ENCODE results near the gene CCL7. TPM values are rescaled to one million over a fixed set of nuclear protein-coding genes. Genes with fewer than 3 reads are reported as not detected.

Gene CCL7
- total and polyA plus RNA-seq, 2 of the 4 experiments (the other 2 are of a cell fraction) = 0.18 to 0.58 TPM

DNA sequence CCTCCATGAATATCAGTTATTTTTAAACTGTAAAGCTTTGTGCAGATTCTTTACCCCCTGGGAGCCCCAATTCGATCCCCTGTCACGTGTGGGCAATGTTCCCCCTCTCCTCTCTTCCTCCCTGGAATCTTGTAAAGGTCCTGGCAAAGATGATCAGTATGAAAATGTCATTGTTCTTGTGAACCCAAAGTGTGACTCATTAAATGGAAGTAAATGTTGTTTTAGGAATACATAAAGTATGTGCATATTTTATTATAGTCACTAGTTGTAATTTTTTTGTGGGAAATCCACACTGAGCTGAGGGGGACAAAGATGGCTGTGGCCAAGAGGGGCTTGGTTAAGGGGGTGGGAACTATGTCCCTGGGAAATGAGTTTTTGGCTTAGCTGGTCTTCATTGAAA is 17.9 kb downstream of the CCL7 start:
- Histone ChIP-seq H2BK5ac (ENCODE audit: low read depth, low read length, poor library complexity, severe bottlenecking) (no peak overlapping the region), H2AK9ac (replicated peaks; ENCODE audit: low read depth, low read length, poor library complexity) (no peak overlapping the region), H3K23ac (ENCODE audit: low read depth, low read length) (no peak overlapping the region), H3K4me1 (ENCODE audit: control insufficient read depth, insufficient read depth, low read length) (no peaks in the 10 kb centered on the region; the same call in 1 of the 2 replicates), H2BK20ac (ENCODE audit: low read depth, low read length) (no peak overlapping the region), H3K36me3 (ENCODE audit: control insufficient read depth, insufficient read depth, low read length) (no peaks in the 10 kb centered on the region), H3K4me3 (ENCODE audit: insufficient read depth, low read depth, low read length) (no peak overlapping the region), H2BK15ac (ENCODE audit: low read depth, low read length) (no peak overlapping the region), H4K20me1 (ENCODE audit: insufficient read depth, low read length) (no peaks in the 10 kb centered on the region), H3K27ac (ENCODE audit: insufficient read depth, low read length) (no peak overlapping the region), H3K27me3 (ENCODE audit: control insufficient read depth, insufficient read depth, low read length) (peaks cover 11% of the 10 kb centered on the region), H3K56ac (ENCODE audit: extremely low read depth, insufficient read depth, low read length) (no peak overlapping the region), H3K4me2 (ENCODE audit: low read depth, low read length) (no peak overlapping the region), H3K9me1 (ENCODE audit: insufficient read depth, low read length) (no peaks in the 10 kb centered on the region), H2AK5ac (ENCODE audit: low read depth, low read length) (no peak overlapping the region), H4K8ac (ENCODE audit: low read depth in 2 of 2, low read length in 2 of 2) (no peak overlapping the region), H3K14ac (replicated peaks; ENCODE audit: low read depth, low read length) (no peak overlapping the region), H4K5ac (ENCODE audit: low read depth, low read length) (no peak overlapping the region), H3K9ac (ENCODE audit: low read depth, low read length) (no peak overlapping the region), H4K91ac (ENCODE audit: insufficient read depth, low read depth, low read length) (no peak overlapping the region), H2AFZ (replicated peaks; ENCODE audit: low read length, poor library complexity) (no peak overlapping the region), H3K4ac (ENCODE audit: low read depth, low read length) (no peak overlapping the region), H3K79me1 (ENCODE audit: low read depth in 1 of 2, low read length in 2 of 2) (no peaks in the 10 kb centered on the region), H3K9me3 (ENCODE audit: control insufficient read depth, insufficient read depth, low read length) (no peaks in the 10 kb centered on the region), H2BK120ac (ENCODE audit: low read depth, low read length) (no peak overlapping the region), H3K18ac (ENCODE audit: low read depth, low read length) (no peak overlapping the region)
- no TSS peak for BruUV-seq (replicated peaks)
- dilution Hi-C loops (cut with HindIII; ENCODE audit: low sequenced_read_pairs, unreplicated experiment) (no loop called here), intact Hi-C loops (cut with micrococcal nuclease) (no loop called here), in situ Hi-C loops (cut with MboI; ENCODE audit: low sequenced_read_pairs) (no loop called here)
- no CpG with 5 or more reads among the region's 2 CpGs for WGBS, 2 experiments (ENCODE audit: extremely low coverage in 2 of 2, insufficient read length in 1 of 2)
- ChIA-PET CTCF (no interaction called here), POLR2A (ENCODE audit: unreplicated experiment) (no interaction called here)
- ATAC-seq (ENCODE audit: low read depth) (peak; percentile 11; the same call in 1 of the 2 replicates), DNase-seq (no peak)
- no peak for TF ChIP-seq CEBPB (IDR thresholded peaks at IDR 0.05; ENCODE audit: low read depth, low read length)
- TF ChIP-seq BHLHE40 (IDR thresholded peaks at IDR 0.05; ENCODE audit: low read depth, low read length) = no peak
- TF ChIP-seq RAD21 (IDR thresholded peaks at IDR 0.05; ENCODE audit: low read length) = no peak
